COR-L47 (cell line): ENCODE results near the gene NFYC.
"Not testable (repeated sequence)": the region's sequence is repeated elsewhere in the genome, so short reads cannot be mapped to it uniquely, and the experiment has no call there.

ENCODE experiments used
- DNase-seq: peaks from one replicate; lab custom pipeline; 2025; lab: John Stamatoyannopoulos, UW

The NFYC gene

GRCh38 chr1:40665335-40666171 is 26.0 kb upstream of the NFYC start, which contains the start of gene RIMS3:
Gene RIMS3, minus strand, starts transcription at chr1:40665682. Its CDS starts 23,757 bp downstream, at chr1:40641925.
- DNase-seq: peak; percentile 47

- DNase-seq: peak; percentile 90
Observed at GRCh38 chr1:40668769-40669525, 22.6 kb upstream of the NFYC start.

DNA sequence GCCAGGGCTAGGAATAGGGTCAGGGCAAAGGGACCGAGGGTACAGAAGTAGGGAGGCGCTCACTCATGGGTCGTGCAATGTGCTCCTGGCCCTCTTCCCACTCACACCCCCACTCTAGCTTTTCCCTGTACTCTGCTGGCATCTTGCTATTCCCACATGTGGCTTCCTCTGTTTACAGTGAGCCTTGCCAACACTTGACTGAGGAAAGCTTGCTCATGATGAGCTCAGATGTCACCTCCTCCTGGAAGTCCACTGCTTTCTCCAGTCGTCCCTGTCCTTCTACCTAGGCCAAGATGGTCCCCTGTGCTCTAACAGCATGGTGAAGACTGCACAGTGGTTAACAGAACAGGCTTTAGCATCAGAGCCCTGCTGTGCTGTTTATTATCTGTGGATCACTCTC is 18.1 kb upstream of the NFYC start:
- DNase-seq: no peak

GRCh38 chr1:40676501-40676900 is 15.0 kb upstream of the NFYC start:
- no peak for DNase-seq

GRCh38 chr1:40679165-40679953 is 12.1 kb upstream of the NFYC start:
- DNase-seq: no peak

DNA sequence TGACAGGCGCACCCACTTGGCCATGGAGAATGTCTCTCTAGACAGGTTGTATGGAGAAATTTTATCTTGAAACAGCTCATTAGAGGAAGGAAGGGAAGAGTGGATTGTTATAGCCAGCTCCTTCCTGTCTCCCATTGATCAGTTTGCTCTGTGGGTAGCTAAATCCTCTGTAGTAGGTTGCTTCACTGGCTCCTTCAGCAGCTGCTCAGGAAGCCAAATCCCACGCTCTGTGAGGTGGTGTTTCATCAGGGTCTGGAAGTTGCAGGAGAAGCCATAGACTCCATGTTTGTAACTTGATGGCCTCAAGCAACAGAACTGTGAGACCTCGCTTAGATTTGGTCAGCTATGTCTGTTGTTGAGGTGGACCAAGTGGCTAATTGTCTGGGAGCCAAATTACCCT is 6.8 kb upstream of the NFYC start:
- no peak for DNase-seq

DNA sequence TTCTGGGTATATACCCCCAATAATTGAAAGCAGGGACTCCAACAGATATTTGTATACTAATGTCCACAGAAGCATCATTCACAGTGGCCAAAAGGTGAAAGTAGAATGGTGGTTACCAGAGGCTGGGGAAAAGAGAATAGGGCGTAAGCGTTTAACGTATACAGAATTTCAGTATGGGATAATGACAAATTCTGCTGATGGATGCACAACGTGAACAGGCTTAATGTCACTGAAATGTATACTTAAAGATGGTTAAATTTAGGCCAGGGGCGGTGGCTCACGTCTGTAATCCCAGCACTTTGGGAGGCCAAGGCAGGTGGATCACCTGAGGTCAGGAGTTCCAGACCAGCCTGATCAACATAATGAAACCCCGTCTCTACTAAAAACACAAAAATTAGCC is 4.4 kb upstream of the NFYC start:
- no peak for DNase-seq

- DNase-seq: no peak
Observed at GRCh38 chr1:40687661-40688060, 3.8 kb upstream of the NFYC start.

DNA sequence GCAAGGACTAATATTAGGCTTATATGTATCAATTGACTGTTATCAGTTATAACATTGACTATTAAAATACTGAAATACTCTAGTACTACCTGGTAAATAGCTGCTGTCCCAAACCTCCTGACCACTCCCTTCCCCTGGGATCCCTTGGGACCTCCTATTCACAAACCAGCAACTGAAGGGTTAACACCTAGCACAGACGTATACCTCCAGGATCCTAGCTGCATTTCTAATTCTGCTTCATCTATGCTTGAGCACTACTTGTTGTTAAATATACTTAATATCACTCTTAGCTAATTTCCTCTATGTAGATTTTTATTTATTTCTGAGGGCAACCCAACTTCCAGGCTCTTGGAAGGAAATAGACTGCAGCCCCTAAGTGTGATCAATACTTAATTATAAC is 1.8 kb upstream of the NFYC start:
- no peak for DNase-seq

DNA sequence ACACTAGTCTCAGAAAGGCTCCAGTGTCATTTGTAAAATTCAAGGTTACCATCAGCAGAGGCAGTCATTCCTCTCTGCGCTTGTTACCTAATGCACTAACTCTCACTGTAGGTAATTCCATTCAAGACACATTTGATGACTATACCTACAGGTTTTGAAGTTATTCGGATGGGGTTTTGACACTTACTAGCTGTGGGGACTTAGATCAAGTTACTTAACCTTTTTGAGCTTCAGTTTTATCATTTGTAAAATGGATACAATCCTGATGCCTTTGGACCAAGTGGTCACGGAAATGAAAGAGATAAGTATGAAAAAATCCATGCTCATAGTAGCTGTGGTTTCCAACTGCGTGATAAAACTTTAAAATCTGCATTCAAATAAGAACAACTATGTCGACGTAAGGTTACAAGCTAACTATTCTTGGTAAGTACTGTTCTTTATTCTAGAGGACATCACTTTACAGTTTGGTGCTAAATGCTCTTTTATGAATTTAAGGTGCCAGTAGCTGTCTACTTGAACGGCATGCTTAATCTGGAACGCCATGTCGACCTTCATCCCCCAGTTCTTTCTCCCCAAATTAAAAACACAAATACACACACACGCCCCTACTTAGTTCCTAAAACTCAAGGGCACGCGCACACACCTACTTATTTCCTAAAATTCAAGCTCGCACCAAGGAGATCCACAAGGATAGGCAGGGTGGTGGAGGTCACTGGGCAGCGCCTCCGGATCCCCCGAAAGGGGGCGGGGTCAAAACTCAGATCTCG is 550 bp upstream of the NFYC start:
- DNase-seq: no peak

- no peak for DNase-seq
Observed at GRCh38 chr1:40692429-40692895, 958 bp downstream of the NFYC start.

DNA sequence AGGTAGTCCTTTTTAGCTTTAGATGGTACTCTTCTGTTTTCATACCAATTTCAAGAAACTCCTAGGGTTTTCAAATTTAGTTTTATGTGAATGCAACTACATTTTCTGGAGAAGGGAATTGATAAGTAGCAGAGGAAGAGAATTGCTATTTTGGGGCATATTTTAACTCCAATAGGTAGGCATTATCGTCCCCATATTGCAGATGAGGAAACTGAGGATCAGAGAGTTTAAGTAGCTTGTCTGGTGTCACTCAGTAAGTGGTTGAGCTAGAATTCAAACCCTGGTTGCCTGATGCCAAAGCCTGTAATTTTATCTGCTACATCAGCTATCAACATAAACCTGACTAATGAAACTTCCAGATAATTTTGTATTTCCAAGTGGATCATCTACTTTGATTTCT is 1.9 kb downstream of the NFYC start:
- no peak for DNase-seq

- no peak for DNase-seq
Observed at GRCh38 chr1:40694353-40694874, 2.9 kb downstream of the NFYC start.

GRCh38 chr1:40696294-40696693 is 4.8 kb downstream of the NFYC start:
- DNase-seq: no peak

- DNase-seq: no peak
Observed at GRCh38 chr1:40697436-40697835, 5.9 kb downstream of the NFYC start.

DNA sequence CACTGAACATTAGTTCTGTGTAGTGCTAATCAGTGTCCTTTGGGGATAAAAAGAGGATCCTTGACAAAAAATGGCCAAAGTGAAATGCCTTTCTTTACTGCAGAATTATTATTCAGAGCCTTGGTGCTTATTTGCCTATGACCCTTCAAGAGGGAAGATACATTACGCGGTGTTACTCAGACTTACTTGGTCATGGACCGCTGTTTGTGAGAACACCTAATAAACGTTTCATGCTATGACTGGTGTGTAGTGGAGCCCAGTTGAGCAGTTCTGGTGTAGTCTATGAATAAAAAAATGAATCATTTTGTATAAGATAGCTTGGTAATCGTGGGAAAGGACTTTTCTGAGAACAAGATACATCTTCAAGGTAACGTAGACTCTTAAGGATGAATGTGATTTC is 8.3 kb downstream of the NFYC start:
- DNase-seq: no peak

- DNase-seq: no peak
Observed at GRCh38 chr1:40701684-40702083, 10.2 kb downstream of the NFYC start.

DNA sequence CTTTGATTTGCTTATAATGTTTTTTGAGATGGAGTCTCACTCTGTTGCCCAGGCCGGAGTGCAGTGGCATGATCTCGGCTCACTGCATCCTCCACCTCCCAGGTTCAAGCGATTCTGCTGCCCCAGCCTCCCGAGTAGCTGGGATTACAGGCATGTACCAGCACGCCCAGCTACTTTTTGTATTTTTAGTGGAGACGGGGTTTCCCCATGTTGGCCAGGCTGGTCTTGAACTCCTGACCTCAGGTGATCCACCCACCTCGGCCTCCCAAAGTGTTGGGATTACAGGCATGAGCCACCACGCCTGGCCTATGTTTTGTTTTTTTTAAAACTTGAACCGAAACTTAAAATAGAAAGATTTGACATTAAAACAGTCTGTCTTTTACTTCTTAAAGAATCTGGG is 11.3 kb downstream of the NFYC start:
- DNase-seq: not testable (repeated sequence)

DNA sequence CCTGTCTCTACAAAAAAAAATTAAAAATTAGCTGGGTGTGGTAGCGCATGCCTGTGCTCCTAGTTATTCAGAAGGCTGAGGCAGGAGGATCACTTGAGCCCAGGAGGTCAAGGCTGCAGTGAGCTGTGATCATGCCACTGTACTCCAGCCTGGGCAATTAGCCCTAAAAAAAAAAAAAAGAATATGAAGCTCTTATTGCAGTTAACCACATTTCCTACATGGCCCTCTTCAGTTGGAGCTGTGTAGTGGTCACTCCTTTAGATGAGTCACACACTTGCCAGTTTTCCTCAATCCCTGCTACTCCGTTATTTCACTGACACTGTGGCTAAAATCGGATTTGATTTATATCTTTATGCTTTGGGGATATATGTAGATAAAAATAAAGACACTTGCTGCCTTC is 11.8 kb downstream of the NFYC start:
- DNase-seq: no peak

- DNase-seq: no peak
Observed at GRCh38 chr1:40704817-40705733, 13.6 kb downstream of the NFYC start.
